GM18505 (cell line): Measurements from ENCODE around the gene RXFP4.
"Not testable (repeated sequence)": the region's sequence is repeated elsewhere in the genome, so short reads cannot be mapped to it uniquely, and the experiment has no call there.

Experiments
- ATAC-seq: cut with Tn5 transposase; IDR thresholded peaks from one replicate; pipeline ENCODE4 v1.9.1; 2021; ENCODE audit not compliant: unreplicated experiment
- POLR2A ChIP-seq: IDR thresholded peaks from 4 replicates; pipeline ENCODE4 v1.6.1; 2011; ENCODE audit warnings: borderline replicate concordance; ENCODE audit not compliant: insufficient read depth, insufficient read length; ENCODE audit errors: extremely low read depth

Gene RXFP4, protein sequence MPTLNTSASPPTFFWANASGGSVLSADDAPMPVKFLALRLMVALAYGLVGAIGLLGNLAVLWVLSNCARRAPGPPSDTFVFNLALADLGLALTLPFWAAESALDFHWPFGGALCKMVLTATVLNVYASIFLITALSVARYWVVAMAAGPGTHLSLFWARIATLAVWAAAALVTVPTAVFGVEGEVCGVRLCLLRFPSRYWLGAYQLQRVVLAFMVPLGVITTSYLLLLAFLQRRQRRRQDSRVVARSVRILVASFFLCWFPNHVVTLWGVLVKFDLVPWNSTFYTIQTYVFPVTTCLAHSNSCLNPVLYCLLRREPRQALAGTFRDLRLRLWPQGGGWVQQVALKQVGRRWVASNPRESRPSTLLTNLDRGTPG

DNA sequence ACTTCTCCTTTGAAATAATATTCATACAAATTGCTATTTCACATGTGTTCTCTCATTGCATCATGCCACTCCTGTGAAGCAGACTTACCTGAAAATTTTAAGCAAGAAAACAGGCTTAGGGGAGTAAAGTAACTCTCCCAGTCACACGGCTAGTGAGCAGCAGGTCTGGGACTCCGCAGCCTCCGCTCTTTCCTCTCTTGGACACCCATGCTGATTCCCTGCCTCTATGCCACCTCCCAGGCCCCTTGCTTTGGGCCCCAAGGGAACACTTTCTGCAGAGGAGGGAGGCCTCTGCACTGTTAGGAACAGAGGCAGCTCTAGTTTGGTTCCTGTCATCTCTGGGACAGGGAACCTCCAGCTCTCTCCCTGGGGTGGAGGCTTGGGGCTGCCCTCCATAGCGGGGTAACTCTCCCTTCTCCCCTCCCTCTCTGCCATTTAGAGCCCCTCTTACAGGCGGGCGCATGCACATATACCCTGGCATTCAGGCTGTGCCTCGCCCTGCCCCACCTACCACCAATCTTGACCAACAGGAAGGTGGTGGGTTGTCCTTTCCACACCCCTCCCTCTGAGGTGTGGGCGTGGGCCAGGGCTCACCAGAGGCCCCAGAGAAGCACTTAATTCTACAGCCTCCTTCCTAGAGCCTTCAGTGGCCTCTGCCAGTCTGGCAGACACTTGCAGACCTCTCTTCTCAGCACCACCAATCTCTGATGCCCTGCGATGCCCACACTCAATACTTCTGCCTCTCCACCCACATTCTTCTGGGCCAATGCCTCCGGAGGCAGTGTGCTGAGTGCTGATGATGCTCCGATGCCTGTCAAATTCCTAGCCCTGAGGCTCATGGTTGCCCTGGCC, at the start of gene RXFP4:
Gene RXFP4, plus strand, starts transcription at position 646 of the 852 bp plus-strand sequence. Its CDS starts 72 bp downstream, at position 718.
- ATAC-seq: no peak
- TF ChIP-seq POLR2A: peak; percentile 37

DNA sequence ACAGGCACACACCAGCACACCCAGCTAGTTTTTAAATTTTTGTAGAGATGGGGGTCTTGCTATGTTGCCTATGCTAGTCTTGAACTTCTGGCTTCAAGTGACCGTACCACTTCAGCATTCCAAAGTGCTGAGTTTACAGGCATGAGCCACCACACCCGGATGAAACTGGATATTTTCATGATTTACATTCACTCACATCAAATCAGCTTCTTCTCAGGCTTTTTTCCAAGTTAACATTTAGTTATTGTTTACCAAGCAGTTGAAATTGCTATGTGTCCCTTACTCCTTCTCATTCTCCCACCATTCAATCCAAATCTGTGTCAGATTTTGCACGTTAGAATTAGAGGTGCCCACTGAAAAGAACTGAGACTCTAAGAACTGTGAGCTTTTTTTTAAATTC, 48.6 kb upstream of the RXFP4 start:
- TF ChIP-seq POLR2A: no peak
- ATAC-seq: no peak

DNA sequence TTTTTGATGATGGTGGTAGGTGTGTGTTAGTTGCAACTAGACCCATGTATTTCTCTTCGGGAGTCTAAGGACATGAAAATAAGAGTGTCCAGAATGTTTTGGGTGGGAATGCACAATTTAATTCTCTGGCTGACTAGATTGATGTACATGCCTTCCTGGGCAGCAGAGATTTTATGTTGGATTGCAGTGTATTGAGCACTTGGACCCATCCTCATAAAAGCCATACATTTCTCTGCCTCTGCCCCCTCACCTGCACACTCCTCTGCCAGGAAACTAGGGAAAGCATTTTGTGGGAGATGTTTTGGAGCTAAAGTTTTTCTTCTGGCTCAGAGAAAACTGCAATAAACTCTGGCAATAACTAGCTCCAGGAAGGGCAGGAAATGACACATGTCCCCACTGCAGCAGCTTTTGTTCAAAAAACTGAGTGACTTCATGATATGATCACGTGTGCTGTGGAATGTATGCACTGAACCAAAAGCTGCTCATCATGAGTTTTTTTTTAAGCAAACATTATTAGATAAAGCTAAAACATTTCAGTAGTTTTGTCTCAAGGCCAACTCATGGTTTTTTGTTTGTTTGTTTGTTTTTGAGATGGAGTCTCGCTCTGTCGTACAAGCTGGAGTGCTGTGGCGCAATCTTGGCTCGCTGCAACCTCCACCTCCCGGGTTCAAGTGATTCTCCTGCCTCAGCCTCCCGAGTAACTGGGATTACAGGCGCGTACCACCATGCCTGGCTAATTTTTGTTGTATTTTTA, 47.9 kb upstream of the RXFP4 start:
- no peak for TF ChIP-seq POLR2A
- ATAC-seq: no peak

DNA sequence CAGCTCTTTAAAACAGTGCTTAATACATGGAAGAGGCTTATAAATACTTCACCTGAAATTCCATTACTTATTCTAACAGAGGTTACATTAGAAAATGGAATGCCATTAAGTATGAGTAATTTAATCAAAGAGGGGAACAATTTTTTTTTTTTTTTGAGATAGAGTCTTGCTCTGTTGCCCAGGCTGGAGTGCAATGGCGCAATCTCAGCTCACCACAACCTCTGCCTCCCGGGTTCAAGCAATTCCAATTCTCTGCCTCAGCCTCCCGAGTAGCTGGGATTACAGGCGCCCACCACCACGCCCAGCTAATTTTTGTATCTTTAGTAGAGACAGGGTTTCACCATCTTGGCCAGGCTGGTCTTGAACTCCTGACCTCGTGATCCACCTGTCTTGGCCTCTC, 45.8 kb upstream of the RXFP4 start:
- ATAC-seq: not testable (repeated sequence)

DNA sequence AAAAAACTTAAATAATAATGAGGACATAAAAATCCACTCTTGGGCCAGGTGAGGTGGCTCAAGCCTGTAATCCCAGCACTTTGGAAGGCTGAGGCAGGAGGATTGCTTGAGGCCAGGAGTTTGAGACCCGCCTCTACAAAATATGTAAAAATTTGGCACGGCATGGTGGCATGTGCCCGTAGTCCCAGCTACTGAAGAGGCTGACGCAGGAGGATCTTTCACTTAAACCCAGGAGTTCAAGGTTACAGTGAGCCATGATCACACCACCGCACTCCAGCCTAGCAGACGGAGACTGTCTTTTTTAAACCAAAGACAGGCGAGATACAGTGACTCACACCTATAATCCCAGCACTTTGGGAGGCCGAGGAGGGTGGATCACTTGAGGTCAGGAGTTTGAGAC, 45.0 kb upstream of the RXFP4 start:
- not testable (repeated sequence) for ATAC-seq

DNA sequence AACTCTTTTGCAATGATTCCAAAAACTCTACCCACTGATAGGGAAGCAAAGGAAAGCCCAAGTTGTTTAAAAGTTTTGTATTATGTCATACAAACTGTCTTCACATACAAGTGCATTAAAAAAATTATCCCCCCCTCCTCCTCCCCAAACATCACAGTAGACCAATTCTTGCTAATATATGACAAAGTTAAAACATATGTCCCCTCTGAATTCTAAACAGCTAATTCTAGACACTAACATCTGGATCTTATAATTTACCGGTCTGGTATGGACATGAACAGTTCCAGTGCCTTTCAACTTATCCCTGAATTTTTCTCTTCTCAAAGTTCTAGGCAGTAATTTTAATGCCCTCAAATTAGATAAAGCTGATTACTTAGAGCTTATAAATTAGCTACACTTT, 43.7 kb upstream of the RXFP4 start:
- no peak for TF ChIP-seq POLR2A
- no peak for ATAC-seq

DNA sequence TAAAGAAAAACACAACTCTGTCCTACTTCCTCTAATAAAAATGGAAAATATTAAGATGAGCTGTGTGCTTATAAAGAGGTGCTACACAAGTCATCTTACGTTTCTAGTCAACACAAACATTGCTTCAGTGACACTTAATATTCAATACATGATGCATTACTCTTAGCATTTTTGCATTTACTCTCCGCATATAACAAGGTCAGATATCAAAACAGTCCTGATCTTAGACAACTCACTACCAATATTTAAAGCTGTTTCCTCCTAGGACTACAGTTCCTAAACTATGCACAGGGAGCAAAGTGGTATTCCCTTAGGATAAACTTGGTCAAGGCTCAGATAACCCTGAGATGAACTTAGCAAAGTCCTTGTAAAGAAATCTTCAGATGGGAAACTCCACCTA, 42.5 kb upstream of the RXFP4 start:
- no peak for TF ChIP-seq POLR2A
- no peak for ATAC-seq

DNA sequence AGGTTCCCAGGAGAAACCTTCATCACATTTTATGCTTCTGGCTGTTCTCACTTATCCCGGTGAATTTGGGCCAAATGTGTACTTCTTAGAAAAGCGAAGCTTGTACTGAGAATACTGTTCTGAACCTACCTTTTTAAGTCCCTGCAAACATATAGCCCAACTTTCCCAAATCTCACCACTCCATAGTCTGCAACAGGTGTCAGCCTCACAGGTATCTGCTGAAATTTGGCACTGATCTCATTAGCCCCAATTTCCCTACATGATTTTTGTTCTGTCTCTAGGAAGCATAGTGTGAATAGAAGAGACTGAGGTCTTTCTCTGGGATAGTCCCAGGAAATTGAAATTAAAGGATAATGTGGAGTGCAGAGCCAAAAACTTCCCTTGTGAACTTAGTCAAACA, 41.8 kb upstream of the RXFP4 start:
- no peak for TF ChIP-seq POLR2A
- ATAC-seq: no peak

DNA sequence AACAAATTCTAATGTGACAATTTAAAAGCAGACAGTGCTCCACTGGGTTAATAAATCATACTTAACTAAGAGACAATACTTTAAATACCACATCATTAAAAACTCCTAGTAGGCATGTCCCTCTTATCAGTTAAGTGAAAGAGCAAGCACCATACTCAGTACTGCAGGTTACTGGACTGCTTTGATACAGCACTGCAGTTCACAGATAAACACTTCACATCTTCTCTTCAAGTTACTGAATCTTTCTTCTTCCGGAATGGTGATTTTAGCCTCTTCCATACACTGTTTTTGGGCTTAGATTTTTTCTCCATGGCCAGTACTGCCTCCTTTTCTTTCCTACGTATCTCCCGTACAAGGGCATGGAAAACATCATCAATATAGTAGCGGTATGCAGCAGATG, 41.3 kb upstream of the RXFP4 start:
- no peak for TF ChIP-seq POLR2A
- no peak for ATAC-seq

DNA sequence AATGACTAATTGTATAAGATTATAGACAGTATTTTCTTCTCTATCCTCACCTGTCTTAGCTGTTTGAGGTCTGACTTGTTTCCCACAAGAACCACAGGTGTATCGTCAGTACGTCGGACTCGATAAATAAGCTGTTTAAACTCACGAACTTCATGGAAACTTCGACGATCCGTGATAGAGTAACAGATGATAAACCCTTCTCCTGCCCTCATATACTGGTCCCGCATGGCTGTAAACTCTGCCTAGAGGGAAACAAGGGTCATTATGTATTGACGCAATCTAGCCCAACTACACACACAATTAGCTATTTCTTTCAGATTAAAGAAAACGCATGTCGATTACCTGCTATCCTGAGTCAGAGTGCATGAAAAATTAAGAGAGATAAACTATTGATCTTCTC, 37.2 kb upstream of the RXFP4 start:
- TF ChIP-seq POLR2A: no peak
- ATAC-seq: no peak

DNA sequence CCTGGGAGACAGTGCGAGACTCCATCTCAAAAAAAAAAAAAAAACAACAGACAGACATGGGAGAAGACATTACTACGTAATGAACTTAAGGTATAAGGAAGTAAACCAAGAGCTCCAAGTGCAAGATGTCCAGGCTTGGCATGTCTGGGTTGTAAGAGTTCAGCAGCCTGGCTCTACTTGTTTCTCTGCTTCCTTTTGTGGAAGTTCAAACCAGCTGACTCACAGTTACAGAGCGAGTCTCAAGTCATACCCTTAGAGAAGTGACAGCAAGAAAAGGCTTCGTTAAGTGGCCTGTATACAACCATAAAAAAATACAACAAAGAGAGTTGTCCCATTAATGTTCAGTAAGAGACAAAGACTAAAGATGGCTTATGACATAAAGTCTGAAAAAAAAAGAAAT, 31.5 kb upstream of the RXFP4 start:
- no peak for TF ChIP-seq POLR2A
- ATAC-seq: no peak

DNA sequence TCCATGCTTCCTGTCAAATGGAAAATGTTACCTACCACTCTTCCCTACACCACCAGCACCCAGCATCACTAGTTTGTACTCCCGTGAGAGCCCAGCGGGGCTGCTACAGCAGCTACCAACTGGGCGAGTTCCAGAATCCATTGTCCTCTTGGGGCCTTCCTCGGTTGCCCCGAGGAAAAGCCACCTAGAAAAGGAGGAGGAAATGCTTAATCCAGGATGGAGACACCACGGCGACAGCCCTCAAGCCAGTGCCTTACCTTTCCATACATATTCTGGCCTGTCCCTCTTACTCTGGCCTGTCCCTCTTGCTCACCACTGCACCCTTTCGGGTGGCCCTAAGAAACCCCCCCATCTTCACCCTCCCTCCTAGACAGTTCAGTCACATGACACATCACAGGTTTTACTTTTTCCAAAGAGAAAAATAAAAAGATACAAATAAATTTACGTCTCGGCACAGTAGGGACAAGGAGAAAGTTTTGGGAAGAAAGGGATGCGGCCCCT, 30.8 kb upstream of the RXFP4 start:
- ATAC-seq: peak; percentile 16
- no peak for TF ChIP-seq POLR2A
